GM23338 (cell line): ENCODE results near the gene CCNI. TPM values are rescaled to one million over a fixed set of nuclear protein-coding genes. Genes with fewer than 3 reads are reported as not detected.

ENCODE experiments used
- ATAC-seq: fragments of 200-7000 bp; cut with Tn5 transposase; 3 replicates; pipeline ENCODE4 v1.9.1; 2020
- DNase-seq: peaks from one replicate; pipeline ENCODE4 v3.0.0-alpha.2; 2015; ENCODE audit warnings: low spot score
- H2AFZ ChIP-seq: fragments of 200-600 bp; sonication (generic); 2 replicates; pipeline ENCODE4 v1.8.0; 2016; ENCODE audit warnings: antibody characterized with exemption, mild to moderate bottlenecking, moderate library complexity
- H3F3A ChIP-seq: fragments of 200-600 bp; sonication (generic); replicated peaks from 2 replicates; pipeline ENCODE4 v1.8.0; 2017; ENCODE audit warnings: antibody characterized with exemption, mixed run types, low read depth
- H3K27ac ChIP-seq: fragments of 200-600 bp; sonication (generic); 2 replicates; pipeline ENCODE4 v1.6.1; 2016; ENCODE audit warnings: low read depth
- H3K27me3 ChIP-seq: fragments of 200-600 bp; sonication (generic); 2 replicates; pipeline ENCODE4 v1.8.0; 2016; ENCODE audit warnings: mild to moderate bottlenecking, mixed run types, moderate library complexity; ENCODE audit not compliant: insufficient read depth
- H3K36me3 ChIP-seq: fragments of 200-600 bp; sonication (generic); 2 replicates; pipeline ENCODE4 v1.8.0; 2016; ENCODE audit warnings: mild to moderate bottlenecking; ENCODE audit not compliant: insufficient read depth
- H3K4me1 ChIP-seq: fragments of 200-600 bp; sonication (generic); 2 replicates; pipeline ENCODE4 v1.8.0; 2016; ENCODE audit warnings: mild to moderate bottlenecking, moderate library complexity; ENCODE audit not compliant: insufficient read depth
- H3K4me2 ChIP-seq: fragments of 200-600 bp; sonication (generic); 2 replicates; pipeline ENCODE4 v1.7.1; 2017; ENCODE audit warnings: mixed run types
- H3K4me3 ChIP-seq: fragments of 200-600 bp; sonication (generic); 2 replicates; pipeline ENCODE4 v1.6.1; 2016; ENCODE audit warnings: mixed run types
- H3K79me2 ChIP-seq: fragments of 200-600 bp; sonication (generic); replicated peaks from 2 replicates; pipeline ENCODE4 v1.8.0; 2017; ENCODE audit warnings: mild to moderate bottlenecking; ENCODE audit not compliant: insufficient read depth
- H3K9me2 ChIP-seq: fragments of 200-600 bp; sonication (generic); 2 replicates; pipeline ENCODE4 v1.8.0; 2017; ENCODE audit not compliant: insufficient read depth
- H4K20me1 ChIP-seq: fragments of 200-600 bp; sonication (generic); replicated peaks from 2 replicates; pipeline ENCODE4 v1.8.0; 2017; ENCODE audit warnings: mild to moderate bottlenecking; ENCODE audit not compliant: insufficient read depth
- H3K27ac Mint-ChIP-seq: 2 replicates; pipeline ENCODE4 v1.8.0; 2020; ENCODE audit warnings: inconsistent platforms, mild to moderate bottlenecking, moderate library complexity, mixed read lengths
- H3K27me3 Mint-ChIP-seq: 3 replicates; pipeline ENCODE4 v1.8.0; 2022; ENCODE audit warnings: low read depth, mild to moderate bottlenecking, moderate library complexity, mixed read lengths, inconsistent platforms; ENCODE audit not compliant: insufficient read depth, poor library complexity
- H3K36me3 Mint-ChIP-seq: 3 replicates; pipeline ENCODE4 v1.8.0; 2021; ENCODE audit warnings: low read depth, mild to moderate bottlenecking, inconsistent platforms, moderate library complexity, mixed read lengths
- H3K4me1 Mint-ChIP-seq: 3 replicates; pipeline ENCODE4 v1.8.0; 2020; ENCODE audit warnings: mild to moderate bottlenecking, inconsistent platforms, mixed read lengths
- H3K4me3 Mint-ChIP-seq: 3 replicates; pipeline ENCODE4 v1.8.0; 2021; ENCODE audit warnings: moderate library complexity, mild to moderate bottlenecking, inconsistent platforms, mixed read lengths
- H3K9me3 Mint-ChIP-seq: 3 replicates; pipeline ENCODE4 v1.8.0; 2020; ENCODE audit warnings: moderate library complexity, mild to moderate bottlenecking, inconsistent platforms, mixed read lengths
- CREB1 ChIP-seq: fragments of 250-450 bp; sonication (Bioruptor Pico); IDR thresholded peaks from 2 replicates; pipeline ENCODE4 v1.5.0; 2020; ENCODE audit warnings: low read depth, mild to moderate bottlenecking, moderate library complexity
- EZH2 ChIP-seq: fragments of 200-600 bp; sonication (generic); IDR thresholded peaks from one replicate; pipeline ENCODE4 v1.8.0; 2017; ENCODE audit warnings: antibody characterized with exemption, mild to moderate bottlenecking, low read depth; ENCODE audit not compliant: unreplicated experiment
- EZH2phosphoT487 ChIP-seq: fragments of 200-600 bp; sonication (generic); IDR thresholded peaks from one replicate; pipeline ENCODE4 v1.8.1; 2018; ENCODE audit warnings: antibody characterized with exemption; ENCODE audit not compliant: unreplicated experiment
- JUNB ChIP-seq: IDR thresholded peaks from one replicate; pipeline ENCODE4 v1.6.1; 2016; ENCODE audit warnings: antibody characterized with exemption; ENCODE audit not compliant: unreplicated experiment
- NANOG ChIP-seq: IDR thresholded peaks from 2 replicates; pipeline ENCODE4 v1.6.1; 2016; ENCODE audit warnings: antibody characterized with exemption, borderline replicate concordance
- STAT1 ChIP-seq: IDR thresholded peaks from one replicate; pipeline ENCODE4 v1.6.1; 2016; ENCODE audit warnings: antibody characterized with exemption; ENCODE audit not compliant: unreplicated experiment
- ZNF114 ChIP-seq: fragments of 250-450 bp; sonication (Bioruptor Pico); IDR thresholded peaks from 2 replicates; pipeline ENCODE4 v1.5.0; 2020; ENCODE audit warnings: mild to moderate bottlenecking, moderate library complexity
- ZNF331 ChIP-seq: fragments of 250-450 bp; sonication (Bioruptor Pico); IDR thresholded peaks from 2 replicates; pipeline ENCODE4 v1.5.0; 2020; ENCODE audit warnings: low read depth, mild to moderate bottlenecking, moderate library complexity
- polyA plus RNA-seq: library from polyadenylated mRNA; unstranded; fragments of >200 nt; fragmentation: Nextera tagmentation; extraction: Ambion mirVana; gene quantifications from 2 replicates; pipeline ENCODE4 v1.2.1, GENCODE V29; 2016
- total RNA-seq: library from RNA; depleted of rRNA; stranded (reverse); fragments of >200 nt; shearing (Covaris generic); gene quantifications from 2 replicates; pipeline ENCODE4 v1.2.3, GENCODE V29; 2014
- TF ChIP-seq, protein P1 (sequence below): IDR thresholded peaks from one replicate; pipeline ENCODE4 v1.6.1; 2018; ENCODE audit warnings: antibody characterized with exemption; ENCODE audit not compliant: unreplicated experiment
- TF ChIP-seq, protein P2 (sequence below): fragments of 250-450 bp; sonication (Bioruptor Pico); IDR thresholded peaks from 2 replicates; pipeline ENCODE4 v1.5.0; 2020; ENCODE audit warnings: mild to moderate bottlenecking, moderate library complexity

CCNI gene
- total and polyA plus RNA-seq, 2 experiments from 2014 or later: 207 to 248 TPM

GRCh38 chr4:77028246-77028645 lies 47.5 kb downstream of the CCNI start (continued):
- TF ChIP-seq, protein P1, sequence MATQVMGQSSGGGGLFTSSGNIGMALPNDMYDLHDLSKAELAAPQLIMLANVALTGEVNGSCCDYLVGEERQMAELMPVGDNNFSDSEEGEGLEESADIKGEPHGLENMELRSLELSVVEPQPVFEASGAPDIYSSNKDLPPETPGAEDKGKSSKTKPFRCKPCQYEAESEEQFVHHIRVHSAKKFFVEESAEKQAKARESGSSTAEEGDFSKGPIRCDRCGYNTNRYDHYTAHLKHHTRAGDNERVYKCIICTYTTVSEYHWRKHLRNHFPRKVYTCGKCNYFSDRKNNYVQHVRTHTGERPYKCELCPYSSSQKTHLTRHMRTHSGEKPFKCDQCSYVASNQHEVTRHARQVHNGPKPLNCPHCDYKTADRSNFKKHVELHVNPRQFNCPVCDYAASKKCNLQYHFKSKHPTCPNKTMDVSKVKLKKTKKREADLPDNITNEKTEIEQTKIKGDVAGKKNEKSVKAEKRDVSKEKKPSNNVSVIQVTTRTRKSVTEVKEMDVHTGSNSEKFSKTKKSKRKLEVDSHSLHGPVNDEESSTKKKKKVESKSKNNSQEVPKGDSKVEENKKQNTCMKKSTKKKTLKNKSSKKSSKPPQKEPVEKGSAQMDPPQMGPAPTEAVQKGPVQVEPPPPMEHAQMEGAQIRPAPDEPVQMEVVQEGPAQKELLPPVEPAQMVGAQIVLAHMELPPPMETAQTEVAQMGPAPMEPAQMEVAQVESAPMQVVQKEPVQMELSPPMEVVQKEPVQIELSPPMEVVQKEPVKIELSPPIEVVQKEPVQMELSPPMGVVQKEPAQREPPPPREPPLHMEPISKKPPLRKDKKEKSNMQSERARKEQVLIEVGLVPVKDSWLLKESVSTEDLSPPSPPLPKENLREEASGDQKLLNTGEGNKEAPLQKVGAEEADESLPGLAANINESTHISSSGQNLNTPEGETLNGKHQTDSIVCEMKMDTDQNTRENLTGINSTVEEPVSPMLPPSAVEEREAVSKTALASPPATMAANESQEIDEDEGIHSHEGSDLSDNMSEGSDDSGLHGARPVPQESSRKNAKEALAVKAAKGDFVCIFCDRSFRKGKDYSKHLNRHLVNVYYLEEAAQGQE: no peak
- no peak for TF ChIP-seq ZNF114 (CRISPR knock-in tag)

DNA sequence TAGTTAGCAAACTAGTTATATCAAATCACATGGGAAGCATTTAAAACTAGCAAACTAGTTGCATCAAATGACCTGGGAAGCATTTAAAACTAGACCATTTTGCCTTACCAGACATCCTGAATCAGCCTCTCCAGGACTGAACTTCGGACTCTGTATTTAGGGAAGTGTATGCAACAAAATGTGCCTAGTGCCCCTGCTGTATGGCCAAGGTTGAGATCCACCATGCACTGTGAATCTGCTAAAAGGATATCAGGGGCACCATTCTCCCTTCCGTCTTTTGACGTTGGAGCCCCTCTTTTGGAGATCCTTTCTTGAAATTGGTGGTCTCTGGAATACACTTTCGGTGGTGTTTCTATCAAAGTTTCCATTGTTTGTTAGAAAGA lies 49.5 kb downstream of the CCNI start:
- Mint-ChIP-seq H3K36me3 (peaks cover 68% of the 10 kb centered on the region), H3K27ac (no peak overlapping the region)
- no peak overlapping the region for H3K4me2 ChIP-seq

More for the DNA sequence above, 49.5 kb downstream of the CCNI start:
- H3K27ac ChIP-seq: no peak overlapping the region
- Mint-ChIP-seq H3K4me1 (peaks cover 20% of the 10 kb centered on the region), H3K27me3 (peaks cover 2% of the 10 kb centered on the region), H3K4me3 (no peak overlapping the region), H3K9me3 (no peaks in the 10 kb centered on the region)
- H3K4me1 ChIP-seq: peaks cover 5% of the 10 kb centered on the region; the same call in 1 of the 2 replicates
- no peak overlapping the region for H2AFZ ChIP-seq
- no peak overlapping the region for H3K4me3 ChIP-seq
- peaks cover 23% of the 10 kb centered on the region for H3K36me3 ChIP-seq
- no peaks in the 10 kb centered on the region for H3F3A ChIP-seq
- DNase-seq: no peak
- H3K79me2 ChIP-seq: no peaks in the 10 kb centered on the region
- ATAC-seq: no peak
- H3K27me3 ChIP-seq: no peaks in the 10 kb centered on the region
- H3K9me2 ChIP-seq: no peaks in the 10 kb centered on the region
- no peak for TF ChIP-seq STAT1
- no peak for TF ChIP-seq JUNB
- no peak for TF ChIP-seq ZNF114 (CRISPR knock-in tag)
- no peak for TF ChIP-seq EZH2phosphoT487
- TF ChIP-seq, protein P2, sequence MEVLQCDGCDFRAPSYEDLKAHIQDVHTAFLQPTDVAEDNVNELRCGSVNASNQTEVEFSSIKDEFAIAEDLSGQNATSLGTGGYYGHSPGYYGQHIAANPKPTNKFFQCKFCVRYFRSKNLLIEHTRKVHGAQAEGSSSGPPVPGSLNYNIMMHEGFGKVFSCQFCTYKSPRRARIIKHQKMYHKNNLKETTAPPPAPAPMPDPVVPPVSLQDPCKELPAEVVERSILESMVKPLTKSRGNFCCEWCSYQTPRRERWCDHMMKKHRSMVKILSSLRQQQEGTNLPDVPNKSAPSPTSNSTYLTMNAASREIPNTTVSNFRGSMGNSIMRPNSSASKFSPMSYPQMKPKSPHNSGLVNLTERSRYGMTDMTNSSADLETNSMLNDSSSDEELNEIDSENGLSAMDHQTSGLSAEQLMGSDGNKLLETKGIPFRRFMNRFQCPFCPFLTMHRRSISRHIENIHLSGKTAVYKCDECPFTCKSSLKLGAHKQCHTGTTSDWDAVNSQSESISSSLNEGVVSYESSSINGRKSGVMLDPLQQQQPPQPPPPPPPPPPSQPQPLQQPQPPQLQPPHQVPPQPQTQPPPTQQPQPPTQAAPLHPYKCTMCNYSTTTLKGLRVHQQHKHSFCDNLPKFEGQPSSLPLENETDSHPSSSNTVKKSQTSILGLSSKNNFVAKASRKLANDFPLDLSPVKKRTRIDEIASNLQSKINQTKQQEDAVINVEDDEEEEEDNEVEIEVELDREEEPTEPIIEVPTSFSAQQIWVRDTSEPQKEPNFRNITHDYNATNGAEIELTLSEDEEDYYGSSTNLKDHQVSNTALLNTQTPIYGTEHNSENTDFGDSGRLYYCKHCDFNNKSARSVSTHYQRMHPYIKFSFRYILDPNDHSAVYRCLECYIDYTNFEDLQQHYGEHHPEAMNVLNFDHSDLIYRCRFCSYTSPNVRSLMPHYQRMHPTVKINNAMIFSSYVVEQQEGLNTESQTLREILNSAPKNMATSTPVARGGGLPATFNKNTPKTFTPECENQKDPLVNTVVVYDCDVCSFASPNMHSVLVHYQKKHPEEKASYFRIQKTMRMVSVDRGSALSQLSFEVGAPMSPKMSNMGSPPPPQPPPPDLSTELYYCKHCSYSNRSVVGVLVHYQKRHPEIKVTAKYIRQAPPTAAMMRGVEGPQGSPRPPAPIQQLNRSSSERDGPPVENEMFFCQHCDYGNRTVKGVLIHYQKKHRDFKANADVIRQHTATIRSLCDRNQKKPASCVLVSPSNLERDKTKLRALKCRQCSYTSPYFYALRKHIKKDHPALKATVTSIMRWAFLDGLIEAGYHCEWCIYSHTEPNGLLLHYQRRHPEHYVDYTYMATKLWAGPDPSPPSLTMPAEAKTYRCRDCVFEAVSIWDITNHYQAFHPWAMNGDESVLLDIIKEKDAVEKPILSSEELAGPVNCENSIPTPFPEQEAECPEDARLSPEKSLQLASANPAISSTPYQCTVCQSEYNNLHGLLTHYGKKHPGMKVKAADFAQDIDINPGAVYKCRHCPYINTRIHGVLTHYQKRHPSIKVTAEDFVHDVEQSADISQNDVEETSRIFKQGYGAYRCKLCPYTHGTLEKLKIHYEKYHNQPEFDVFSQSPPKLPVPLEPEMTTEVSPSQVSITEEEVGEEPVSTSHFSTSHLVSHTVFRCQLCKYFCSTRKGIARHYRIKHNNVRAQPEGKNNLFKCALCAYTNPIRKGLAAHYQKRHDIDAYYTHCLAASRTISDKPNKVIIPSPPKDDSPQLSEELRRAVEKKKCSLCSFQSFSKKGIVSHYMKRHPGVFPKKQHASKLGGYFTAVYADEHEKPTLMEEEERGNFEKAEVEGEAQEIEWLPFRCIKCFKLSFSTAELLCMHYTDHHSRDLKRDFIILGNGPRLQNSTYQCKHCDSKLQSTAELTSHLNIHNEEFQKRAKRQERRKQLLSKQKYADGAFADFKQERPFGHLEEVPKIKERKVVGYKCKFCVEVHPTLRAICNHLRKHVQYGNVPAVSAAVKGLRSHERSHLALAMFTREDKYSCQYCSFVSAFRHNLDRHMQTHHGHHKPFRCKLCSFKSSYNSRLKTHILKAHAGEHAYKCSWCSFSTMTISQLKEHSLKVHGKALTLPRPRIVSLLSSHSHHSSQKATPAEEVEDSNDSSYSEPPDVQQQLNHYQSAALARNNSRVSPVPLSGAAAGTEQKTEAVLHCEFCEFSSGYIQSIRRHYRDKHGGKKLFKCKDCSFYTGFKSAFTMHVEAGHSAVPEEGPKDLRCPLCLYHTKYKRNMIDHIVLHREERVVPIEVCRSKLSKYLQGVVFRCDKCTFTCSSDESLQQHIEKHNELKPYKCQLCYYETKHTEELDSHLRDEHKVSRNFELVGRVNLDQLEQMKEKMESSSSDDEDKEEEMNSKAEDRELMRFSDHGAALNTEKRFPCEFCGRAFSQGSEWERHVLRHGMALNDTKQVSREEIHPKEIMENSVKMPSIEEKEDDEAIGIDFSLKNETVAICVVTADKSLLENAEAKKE (CRISPR knock-in tag): no peak
- TF ChIP-seq, protein P1: no peak
- no peak for TF ChIP-seq ZNF331 (CRISPR knock-in tag)
- no peak for TF ChIP-seq NANOG
- TF ChIP-seq EZH2: no peak
- TF ChIP-seq CREB1: no peak
- no peaks in the 10 kb centered on the region for H4K20me1 ChIP-seq
